Tibial nerve (tissue), 3 donors: ENCODE data around the gene SLTM.

Experiments used
- CTCF ChIP-seq, 5 experiments: fragments of 200-600 bp in 3 of 5; fragments of 450-650 bp in 2 of 5; sonication (generic) in 3 of 5; IDR thresholded peaks; one replicate each; pipeline ENCODE4 v1.5.1; 2016 to 2019; ENCODE audit warnings: antibody characterized with exemption in 5 of 5, mild to moderate bottlenecking in 3 of 5, moderate library complexity in 2 of 5
- POLR2A ChIP-seq, 2 donors: fragments of 450-650 bp; IDR thresholded peaks; one replicate each; pipeline ENCODE4 v1.6.1; 2017; ENCODE audit warnings: antibody characterized with exemption in 2 of 2, mild to moderate bottlenecking in 2 of 2, moderate library complexity in 2 of 2

GRCh38 chr15:58856086-58856485, 77.4 kb downstream of the SLTM start:
- TF ChIP-seq POLR2A (IDR thresholded peaks at IDR 0.05): no peak
- no peak for TF ChIP-seq CTCF (IDR thresholded peaks at IDR 0.05)
